Measurements from ENCODE around the gene NKIRAS1.

DNA sequence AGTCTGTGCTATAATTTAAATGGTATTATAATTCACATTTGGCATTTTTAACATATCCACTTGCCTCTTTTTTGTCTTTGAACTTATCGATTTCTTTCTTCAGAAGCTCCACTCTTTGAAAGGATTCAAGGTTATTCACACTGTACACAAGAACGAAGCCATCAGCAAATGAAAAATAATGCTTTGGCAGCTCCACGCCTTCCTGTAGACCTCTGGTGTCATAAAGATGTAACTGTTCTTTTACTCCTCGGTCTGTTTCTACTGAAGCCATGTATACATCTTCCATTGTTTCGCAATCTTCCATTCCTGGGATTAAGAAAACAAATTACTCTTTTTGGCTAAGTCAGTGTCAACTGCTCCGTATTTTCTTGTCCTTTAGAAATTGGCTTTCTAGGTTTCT, 16.0 kb downstream of the NKIRAS1 start:
- TF ChIP-seq POLR2AphosphoS5 (IDR thresholded peaks at IDR 0.05; ENCODE audit: low read depth, low read length) (no peak), SIN3A (IDR thresholded peaks at IDR 0.05; ENCODE audit: borderline replicate concordance, insufficient read depth, low read length) (no peak)

Data from PFSK-1 (cell line).